ENCODE results near the gene AGXT2.

AGXT2 gene

DNA sequence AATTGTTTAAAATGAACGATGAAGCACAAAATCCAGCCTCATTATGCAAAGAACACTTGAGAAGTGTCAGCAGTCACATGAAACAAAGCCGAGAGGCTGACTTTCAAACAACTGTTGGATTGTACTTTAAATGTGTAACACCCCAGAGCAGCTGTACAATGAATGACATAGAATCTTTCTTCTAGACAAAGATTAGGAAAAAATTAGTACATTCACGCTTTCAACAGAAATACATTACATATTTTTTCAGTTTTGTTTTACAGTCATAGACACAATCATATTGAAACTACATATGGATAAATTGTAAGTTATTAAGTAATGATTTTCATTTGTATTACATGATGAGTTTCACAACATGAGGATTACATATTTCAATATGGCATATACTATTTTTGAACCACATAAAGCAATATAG is 10.6 kb upstream of the AGXT2 start (continued):
- TF ChIP-seq, protein P1, sequence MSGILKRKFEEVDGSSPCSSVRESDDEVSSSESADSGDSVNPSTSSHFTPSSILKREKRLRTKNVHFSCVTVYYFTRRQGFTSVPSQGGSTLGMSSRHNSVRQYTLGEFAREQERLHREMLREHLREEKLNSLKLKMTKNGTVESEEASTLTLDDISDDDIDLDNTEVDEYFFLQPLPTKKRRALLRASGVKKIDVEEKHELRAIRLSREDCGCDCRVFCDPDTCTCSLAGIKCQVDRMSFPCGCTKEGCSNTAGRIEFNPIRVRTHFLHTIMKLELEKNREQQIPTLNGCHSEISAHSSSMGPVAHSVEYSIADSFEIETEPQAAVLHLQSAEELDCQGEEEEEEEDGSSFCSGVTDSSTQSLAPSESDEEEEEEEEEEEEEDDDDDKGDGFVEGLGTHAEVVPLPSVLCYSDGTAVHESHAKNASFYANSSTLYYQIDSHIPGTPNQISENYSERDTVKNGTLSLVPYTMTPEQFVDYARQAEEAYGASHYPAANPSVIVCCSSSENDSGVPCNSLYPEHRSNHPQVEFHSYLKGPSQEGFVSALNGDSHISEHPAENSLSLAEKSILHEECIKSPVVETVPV (CRISPR knock-in tag; IDR thresholded peaks at IDR 0.05) = no peak
- TF ChIP-seq ZNF70 (CRISPR knock-in tag; IDR thresholded peaks at IDR 0.05) (no peak), ZC3H10 (CRISPR knock-in tag; IDR thresholded peaks at IDR 0.05) (no peak), ZFP3 (CRISPR knock-in tag; IDR thresholded peaks at IDR 0.05) (no peak), SNAI2 (CRISPR knock-in tag; IDR thresholded peaks at IDR 0.05) (no peak), ARNTL (CRISPR knock-in tag; IDR thresholded peaks at IDR 0.05; ENCODE audit: borderline replicate concordance, low read depth) (no peak), ESRRG (CRISPR knock-in tag; IDR thresholded peaks at IDR 0.05) (no peak)
- TF ChIP-seq, protein P2, sequence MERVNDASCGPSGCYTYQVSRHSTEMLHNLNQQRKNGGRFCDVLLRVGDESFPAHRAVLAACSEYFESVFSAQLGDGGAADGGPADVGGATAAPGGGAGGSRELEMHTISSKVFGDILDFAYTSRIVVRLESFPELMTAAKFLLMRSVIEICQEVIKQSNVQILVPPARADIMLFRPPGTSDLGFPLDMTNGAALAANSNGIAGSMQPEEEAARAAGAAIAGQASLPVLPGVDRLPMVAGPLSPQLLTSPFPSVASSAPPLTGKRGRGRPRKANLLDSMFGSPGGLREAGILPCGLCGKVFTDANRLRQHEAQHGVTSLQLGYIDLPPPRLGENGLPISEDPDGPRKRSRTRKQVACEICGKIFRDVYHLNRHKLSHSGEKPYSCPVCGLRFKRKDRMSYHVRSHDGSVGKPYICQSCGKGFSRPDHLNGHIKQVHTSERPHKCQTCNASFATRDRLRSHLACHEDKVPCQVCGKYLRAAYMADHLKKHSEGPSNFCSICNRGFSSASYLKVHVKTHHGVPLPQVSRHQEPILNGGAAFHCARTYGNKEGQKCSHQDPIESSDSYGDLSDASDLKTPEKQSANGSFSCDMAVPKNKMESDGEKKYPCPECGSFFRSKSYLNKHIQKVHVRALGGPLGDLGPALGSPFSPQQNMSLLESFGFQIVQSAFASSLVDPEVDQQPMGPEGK (CRISPR knock-in tag; IDR thresholded peaks at IDR 0.05; ENCODE audit: borderline replicate concordance) = no peak

DNA sequence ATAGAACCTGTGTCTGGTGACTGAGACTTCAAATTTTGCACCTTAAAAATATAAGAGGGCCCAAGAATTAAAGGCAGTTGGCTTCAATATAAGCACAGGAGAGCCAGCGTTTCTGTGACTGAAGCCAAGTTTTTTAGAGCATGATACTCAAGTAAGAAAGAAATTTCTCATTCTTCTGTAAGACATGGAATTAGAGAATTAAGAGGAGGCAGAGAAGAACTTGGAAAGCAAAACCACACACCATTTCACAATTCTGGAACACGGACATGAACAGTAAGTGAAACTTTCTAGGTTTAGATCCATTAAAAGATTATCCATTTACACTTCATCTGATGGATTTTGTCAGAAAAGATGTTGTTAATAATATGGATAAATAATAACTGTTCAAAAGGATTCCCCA is 8.9 kb upstream of the AGXT2 start:
- ATAC-seq = no peak
- TF ChIP-seq ESRRG (CRISPR knock-in tag; IDR thresholded peaks at IDR 0.05) = no peak
- no peak for TF ChIP-seq RARB (CRISPR knock-in tag; IDR thresholded peaks at IDR 0.05)
- TF ChIP-seq PPARA (CRISPR knock-in tag; IDR thresholded peaks at IDR 0.05; ENCODE audit: borderline replicate concordance) = no peak
- no peak for TF ChIP-seq OSR1 (CRISPR knock-in tag; IDR thresholded peaks at IDR 0.05)
- TF ChIP-seq ISL1 (CRISPR knock-in tag; IDR thresholded peaks at IDR 0.05) = no peak
- TF ChIP-seq TCF4 (CRISPR knock-in tag; IDR thresholded peaks at IDR 0.05; ENCODE audit: borderline replicate concordance) = no peak
- TF ChIP-seq ARNTL (CRISPR knock-in tag; IDR thresholded peaks at IDR 0.05; ENCODE audit: borderline replicate concordance, low read depth) = no peak
- TF ChIP-seq TOX (CRISPR knock-in tag; IDR thresholded peaks at IDR 0.05; ENCODE audit: borderline replicate concordance) = no peak
- no peak for TF ChIP-seq POU6F1 (CRISPR knock-in tag; IDR thresholded peaks at IDR 0.05; ENCODE audit: borderline replicate concordance, low read depth)
- TF ChIP-seq ZNF8 (CRISPR knock-in tag; IDR thresholded peaks at IDR 0.05) = no peak
- no peak for TF ChIP-seq SNAI2 (CRISPR knock-in tag; IDR thresholded peaks at IDR 0.05)
- TF ChIP-seq TSHZ2 (CRISPR knock-in tag; IDR thresholded peaks at IDR 0.05) = no peak
- TF ChIP-seq ZNF70 (CRISPR knock-in tag; IDR thresholded peaks at IDR 0.05) = no peak
- TF ChIP-seq, protein P2 (CRISPR knock-in tag; IDR thresholded peaks at IDR 0.05; ENCODE audit: borderline replicate concordance) = no peak

DNA sequence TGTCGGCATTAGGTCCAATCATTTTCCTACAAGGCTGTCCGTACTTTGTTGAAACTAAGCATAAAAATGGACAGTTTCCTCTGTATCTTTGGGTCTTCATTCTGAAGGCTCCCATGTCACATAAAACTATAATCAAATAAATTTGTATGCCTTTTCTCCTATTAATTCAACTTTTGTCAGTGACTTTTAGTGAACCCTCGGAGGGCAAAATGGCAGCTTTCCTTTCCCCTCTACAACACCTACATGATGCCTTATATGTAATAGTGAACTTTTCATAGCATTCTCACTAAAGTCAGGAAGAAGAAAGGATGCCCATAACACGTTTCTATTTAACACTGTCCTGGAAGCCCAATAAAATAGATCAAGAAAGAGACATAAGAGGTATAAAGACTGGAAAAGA is 5.1 kb upstream of the AGXT2 start:
- no peak for ATAC-seq
- no peak for TF ChIP-seq POU6F1 (CRISPR knock-in tag; IDR thresholded peaks at IDR 0.05; ENCODE audit: borderline replicate concordance, low read depth)
- no peak for TF ChIP-seq ZFP30 (CRISPR knock-in tag; IDR thresholded peaks at IDR 0.05)
- TF ChIP-seq SNAI2 (CRISPR knock-in tag; IDR thresholded peaks at IDR 0.05) = no peak
- no peak for TF ChIP-seq TSHZ2 (CRISPR knock-in tag; IDR thresholded peaks at IDR 0.05)
